GM12878 (cell line): ENCODE measurements around the gene SMIM17. TPM values are rescaled to one million over a fixed set of nuclear protein-coding genes. Genes with fewer than 3 reads are reported as not detected.

ENCODE experiments used
- polyA plus RNA-seq, 11 experiments: library from polyadenylated mRNA; depleted of rRNA in 4 of 11; unstranded in 6 of 11; stranded (reverse) in 5 of 11; fragments of >200 nt; fragmentation: Nextera tagmentation in 4 of 11; fragmentation: Illumina TruSeq in 1 of 11; extraction: Ambion mirVana in 4 of 11; extraction: Trizol in 1 of 11; gene quantifications; 1 replicate in 1 of 11; 2 replicates in 10 of 11; pipeline versions ENCODE4 v1.2.1 to v1.2.3, GENCODE V29; 2011 to 2016; ENCODE audit warnings: inconsistent platforms in 2 of 11, missing spikeins in 2 of 11, low read depth in 1 of 11
- total RNA-seq, 4 experiments: library from RNA; depleted of rRNA in 3 of 4; stranded (reverse); fragments of >200 nt in 3 of 4; fragmentation: Illumina TruSeq in 1 of 4; extraction: Trizol in 1 of 4; gene quantifications; 2 replicates each; pipeline versions ENCODE4 v1.2.1 to v1.2.3, GENCODE V29; 2013 to 2021

Gene SMIM17
- total and polyA plus RNA-seq, 10 of the 15 experiments (the other 5 are each of a cell fraction or from before 2014, with no cell fraction given): 0.07 to 0.23 (median 0.17) TPM; not detected in 6

Other genes with a start within 250 kb of the SMIM17 start
Only the 7 nearest of the 10 such genes appear.
- not detected in 2 replicates for gene ZNF667, start 165.8 kb upstream of the SMIM17 start, total RNA-seq (2014; rRNA removed)
- not detected in 2 replicates for gene ZNF667, start 165.8 kb upstream of the SMIM17 start, total RNA-seq (2014; rRNA removed; fragmentation: Illumina TruSeq; extraction: Trizol)
- not detected in 2 replicates for gene ZNF667, start 165.8 kb upstream of the SMIM17 start, total RNA-seq (2021)
- not detected in 2 replicates for gene ZNF667, start 165.8 kb upstream of the SMIM17 start, polyA plus RNA-seq (2011; rRNA removed)
- not detected in 2 replicates for gene ZNF667, start 165.8 kb upstream of the SMIM17 start, polyA plus RNA-seq (2014; fragmentation: Illumina TruSeq; extraction: Trizol)
- not detected for gene ZNF667, start 165.8 kb upstream of the SMIM17 start, polyA plus RNA-seq (2014; fragmentation: Nextera tagmentation; extraction: Ambion mirVana)
- gene ZNF667, start 165.8 kb upstream of the SMIM17 start, polyA plus RNA-seq (2014; rRNA removed): not detected in 2 replicates
- under 1 TPM in 1 of 2 experiments, not detected in 1; 0.10 TPM for gene ZNF667, start 165.8 kb upstream of the SMIM17 start, polyA plus RNA-seq (2016; fragmentation: Nextera tagmentation; extraction: Ambion mirVana)
- gene ZNF471, start 135.3 kb upstream of the SMIM17 start, total RNA-seq (2014; rRNA removed): not detected in 2 replicates
- gene ZNF471, start 135.3 kb upstream of the SMIM17 start, total RNA-seq (2014; rRNA removed; fragmentation: Illumina TruSeq; extraction: Trizol): not detected in 2 replicates
- gene ZNF471, start 135.3 kb upstream of the SMIM17 start, total RNA-seq (2021): 0.03 TPM in 1 of 2 replicates, not detected in the other
- not detected in 2 replicates for gene ZNF471, start 135.3 kb upstream of the SMIM17 start, polyA plus RNA-seq (2011; rRNA removed)
- not detected in 2 replicates for gene ZNF471, start 135.3 kb upstream of the SMIM17 start, polyA plus RNA-seq (2014; fragmentation: Illumina TruSeq; extraction: Trizol)
- not detected for gene ZNF471, start 135.3 kb upstream of the SMIM17 start, polyA plus RNA-seq (2014; fragmentation: Nextera tagmentation; extraction: Ambion mirVana)
- not detected in 2 replicates for gene ZNF471, start 135.3 kb upstream of the SMIM17 start, polyA plus RNA-seq (2014; rRNA removed)
- gene ZNF471, start 135.3 kb upstream of the SMIM17 start, polyA plus RNA-seq (2016; fragmentation: Nextera tagmentation; extraction: Ambion mirVana): not detected
- gene ZFP28, start 104.2 kb upstream of the SMIM17 start, total RNA-seq (2014; rRNA removed): 0.06 TPM in 1 of 2 replicates, not detected in the other
- gene ZFP28, start 104.2 kb upstream of the SMIM17 start, total RNA-seq (2014; rRNA removed; fragmentation: Illumina TruSeq; extraction: Trizol): 0.04 and 0.05 TPM in 2 replicates
- 0.05 TPM in 2 replicates for gene ZFP28, start 104.2 kb upstream of the SMIM17 start, total RNA-seq (2021)
- gene ZFP28, start 104.2 kb upstream of the SMIM17 start, polyA plus RNA-seq (2011; rRNA removed): 0.11 and 0.16 TPM in 2 replicates
- gene ZFP28, start 104.2 kb upstream of the SMIM17 start, polyA plus RNA-seq (2014; fragmentation: Illumina TruSeq; extraction: Trizol): 0.13 and 0.14 TPM in 2 replicates
- under 1 TPM; 0.03 to 0.07 TPM for gene ZFP28, start 104.2 kb upstream of the SMIM17 start, polyA plus RNA-seq (2014; fragmentation: Nextera tagmentation; extraction: Ambion mirVana)
- gene ZFP28, start 104.2 kb upstream of the SMIM17 start, polyA plus RNA-seq (2014; rRNA removed): 0.01 and 0.48 TPM in 2 replicates
- gene ZFP28, start 104.2 kb upstream of the SMIM17 start, polyA plus RNA-seq (2016; fragmentation: Nextera tagmentation; extraction: Ambion mirVana): not detected
- 0.34 and 1.2 TPM in 2 replicates for gene ZNF470, start 75.7 kb upstream of the SMIM17 start, total RNA-seq (2014; rRNA removed)
- gene ZNF470, start 75.7 kb upstream of the SMIM17 start, total RNA-seq (2014; rRNA removed; fragmentation: Illumina TruSeq; extraction: Trizol): 0.55 and 0.63 TPM in 2 replicates
- gene ZNF470, start 75.7 kb upstream of the SMIM17 start, total RNA-seq (2021): 0.74 and 0.77 TPM in 2 replicates
- gene ZNF470, start 75.7 kb upstream of the SMIM17 start, polyA plus RNA-seq (2011; rRNA removed): 0.16 and 0.18 TPM in 2 replicates
- 0.54 and 0.95 TPM in 2 replicates for gene ZNF470, start 75.7 kb upstream of the SMIM17 start, polyA plus RNA-seq (2014; fragmentation: Illumina TruSeq; extraction: Trizol)
- under 1 TPM; 0.16 to 0.27 TPM for gene ZNF470, start 75.7 kb upstream of the SMIM17 start, polyA plus RNA-seq (2014; fragmentation: Nextera tagmentation; extraction: Ambion mirVana)
- gene ZNF470, start 75.7 kb upstream of the SMIM17 start, polyA plus RNA-seq (2014; rRNA removed): 0.44 and 1.4 TPM in 2 replicates
- gene ZNF470, start 75.7 kb upstream of the SMIM17 start, polyA plus RNA-seq (2016; fragmentation: Nextera tagmentation; extraction: Ambion mirVana): under 1 TPM; 0.57 to 0.58 TPM
- 5.7 and 6.4 TPM in 2 replicates for gene ZNF71, start 47.9 kb upstream of the SMIM17 start, total RNA-seq (2014; rRNA removed)
- 2.5 and 2.8 TPM in 2 replicates for gene ZNF71, start 47.9 kb upstream of the SMIM17 start, total RNA-seq (2014; rRNA removed; fragmentation: Illumina TruSeq; extraction: Trizol)
- gene ZNF71, start 47.9 kb upstream of the SMIM17 start, total RNA-seq (2021): 5.6 and 5.8 TPM in 2 replicates
- gene ZNF71, start 47.9 kb upstream of the SMIM17 start, polyA plus RNA-seq (2011; rRNA removed): 0.84 and 0.92 TPM in 2 replicates
- gene ZNF71, start 47.9 kb upstream of the SMIM17 start, polyA plus RNA-seq (2014; fragmentation: Illumina TruSeq; extraction: Trizol): 1.2 and 1.9 TPM in 2 replicates
- gene ZNF71, start 47.9 kb upstream of the SMIM17 start, polyA plus RNA-seq (2014; fragmentation: Nextera tagmentation; extraction: Ambion mirVana): under 1 TPM; 0.48 to 0.95 TPM
- gene ZNF71, start 47.9 kb upstream of the SMIM17 start, polyA plus RNA-seq (2014; rRNA removed): 4.1 and 4.8 TPM in 2 replicates
- gene ZNF71, start 47.9 kb upstream of the SMIM17 start, polyA plus RNA-seq (2016; fragmentation: Nextera tagmentation; extraction: Ambion mirVana): 1 to 10 TPM; 4.8 to 5.6 TPM
- gene ZNF835, start 28.6 kb downstream of the SMIM17 start, total RNA-seq (2014; rRNA removed): not detected in 2 replicates
- gene ZNF835, start 28.6 kb downstream of the SMIM17 start, total RNA-seq (2014; rRNA removed; fragmentation: Illumina TruSeq; extraction: Trizol): not detected in 2 replicates
- gene ZNF835, start 28.6 kb downstream of the SMIM17 start, total RNA-seq (2021): not detected in 2 replicates
- gene ZNF835, start 28.6 kb downstream of the SMIM17 start, polyA plus RNA-seq (2011; rRNA removed): not detected in 2 replicates
- gene ZNF835, start 28.6 kb downstream of the SMIM17 start, polyA plus RNA-seq (2014; fragmentation: Illumina TruSeq; extraction: Trizol): not detected in 2 replicates
- not detected for gene ZNF835, start 28.6 kb downstream of the SMIM17 start, polyA plus RNA-seq (2014; fragmentation: Nextera tagmentation; extraction: Ambion mirVana)
- gene ZNF835, start 28.6 kb downstream of the SMIM17 start, polyA plus RNA-seq (2014; rRNA removed): not detected in 2 replicates
- not detected for gene ZNF835, start 28.6 kb downstream of the SMIM17 start, polyA plus RNA-seq (2016; fragmentation: Nextera tagmentation; extraction: Ambion mirVana)
- not detected in 2 replicates for gene PEG3, start 197.6 kb downstream of the SMIM17 start, total RNA-seq (2014; rRNA removed)
- not detected in 2 replicates for gene PEG3, start 197.6 kb downstream of the SMIM17 start, total RNA-seq (2014; rRNA removed; fragmentation: Illumina TruSeq; extraction: Trizol)
- gene PEG3, start 197.6 kb downstream of the SMIM17 start, total RNA-seq (2021): 0.33 and 0.96 TPM in 2 replicates
- not detected in 2 replicates for gene PEG3, start 197.6 kb downstream of the SMIM17 start, polyA plus RNA-seq (2011; rRNA removed)
- not detected in 2 replicates for gene PEG3, start 197.6 kb downstream of the SMIM17 start, polyA plus RNA-seq (2014; fragmentation: Illumina TruSeq; extraction: Trizol)
- not detected for gene PEG3, start 197.6 kb downstream of the SMIM17 start, polyA plus RNA-seq (2014; fragmentation: Nextera tagmentation; extraction: Ambion mirVana)
- gene PEG3, start 197.6 kb downstream of the SMIM17 start, polyA plus RNA-seq (2014; rRNA removed): 0.03 TPM in 1 of 2 replicates, not detected in the other
- not detected for gene PEG3, start 197.6 kb downstream of the SMIM17 start, polyA plus RNA-seq (2016; fragmentation: Nextera tagmentation; extraction: Ambion mirVana)